ENCODE measurements around the gene PDP2. TPM values are rescaled to one million over a fixed set of nuclear protein-coding genes. Genes with fewer than 3 reads are reported as not detected.

PDP2 gene
- total RNA-seq, 1 experiment from 2014 or later: 27.2 TPM

GRCh38 chr16:66834746-66835145, 45.6 kb upstream of the PDP2 start:
- no peaks in the 10 kb centered on the region for H3K4me1 Mint-ChIP-seq (ENCODE audit: low read depth, unreplicated experiment)
- H3K36me3 Mint-ChIP-seq (ENCODE audit: insufficient read depth, unreplicated experiment): peaks cover 10% of the 10 kb centered on the region
- no peak overlapping the region for H3K4me3 Mint-ChIP-seq (ENCODE audit: low read depth, unreplicated experiment)
- no peak overlapping the region for H3K27ac Mint-ChIP-seq (ENCODE audit: unreplicated experiment)
- CTCF ChIA-PET: interaction anchor here (1.0 to 1.3 kb wide), 2 partner anchors 8 to 33 kb away, joined by 3 to 10 read pairs; no protein-coding TSS in a partner anchor
- TF ChIP-seq CTCF (IDR thresholded peaks at IDR 0.05; ENCODE audit: unreplicated experiment): no peak
- no peaks in the 10 kb centered on the region for H3K9me3 Mint-ChIP-seq (ENCODE audit: low read depth, unreplicated experiment)
- intact Hi-C loops (cut with micrococcal nuclease; ENCODE audit: unreplicated experiment): no loop called here
- BruUV-seq (replicated peaks): no TSS peak
- peaks cover 49% of the 10 kb centered on the region for H3K27me3 Mint-ChIP-seq (ENCODE audit: unreplicated experiment)
- DNase-seq: no peak

- H3K4me1 Mint-ChIP-seq (ENCODE audit: low read depth, unreplicated experiment): peaks cover 8% of the 10 kb centered on the region
- no peak for DNase-seq
- CTCF ChIA-PET: no interaction called here
- H3K9me3 Mint-ChIP-seq (ENCODE audit: low read depth, unreplicated experiment): no peaks in the 10 kb centered on the region
- H3K36me3 Mint-ChIP-seq (ENCODE audit: insufficient read depth, unreplicated experiment): no peaks in the 10 kb centered on the region
- intact Hi-C loops (cut with micrococcal nuclease; ENCODE audit: unreplicated experiment): no loop called here
- TF ChIP-seq CTCF (IDR thresholded peaks at IDR 0.05; ENCODE audit: unreplicated experiment): no peak
- peaks cover 76% of the 10 kb centered on the region for H3K27me3 Mint-ChIP-seq (ENCODE audit: unreplicated experiment)
- H3K27ac Mint-ChIP-seq (ENCODE audit: unreplicated experiment): no peak overlapping the region
- no TSS peak for BruUV-seq (replicated peaks)
- no peak overlapping the region for H3K4me3 Mint-ChIP-seq (ENCODE audit: low read depth, unreplicated experiment)
Measured at GRCh38 chr16:66840883-66841282, 39.4 kb upstream of the PDP2 start.

- H3K27ac Mint-ChIP-seq (ENCODE audit: unreplicated experiment): no peak overlapping the region
- CTCF ChIA-PET: no interaction called here
- H3K27me3 Mint-ChIP-seq (ENCODE audit: unreplicated experiment): peaks cover 81% of the 10 kb centered on the region
- H3K9me3 Mint-ChIP-seq (ENCODE audit: low read depth, unreplicated experiment): no peaks in the 10 kb centered on the region
- no TSS peak for BruUV-seq (replicated peaks)
- TF ChIP-seq CTCF (IDR thresholded peaks at IDR 0.05; ENCODE audit: unreplicated experiment): no peak
- intact Hi-C loops (cut with micrococcal nuclease; ENCODE audit: unreplicated experiment): no loop called here
- no peak for DNase-seq
- H3K4me1 Mint-ChIP-seq (ENCODE audit: low read depth, unreplicated experiment): peaks cover 8% of the 10 kb centered on the region
- H3K36me3 Mint-ChIP-seq (ENCODE audit: insufficient read depth, unreplicated experiment): no peaks in the 10 kb centered on the region
- H3K4me3 Mint-ChIP-seq (ENCODE audit: low read depth, unreplicated experiment): no peak overlapping the region
Measured at GRCh38 chr16:66841366-66841765, 38.9 kb upstream of the PDP2 start.

DNA sequence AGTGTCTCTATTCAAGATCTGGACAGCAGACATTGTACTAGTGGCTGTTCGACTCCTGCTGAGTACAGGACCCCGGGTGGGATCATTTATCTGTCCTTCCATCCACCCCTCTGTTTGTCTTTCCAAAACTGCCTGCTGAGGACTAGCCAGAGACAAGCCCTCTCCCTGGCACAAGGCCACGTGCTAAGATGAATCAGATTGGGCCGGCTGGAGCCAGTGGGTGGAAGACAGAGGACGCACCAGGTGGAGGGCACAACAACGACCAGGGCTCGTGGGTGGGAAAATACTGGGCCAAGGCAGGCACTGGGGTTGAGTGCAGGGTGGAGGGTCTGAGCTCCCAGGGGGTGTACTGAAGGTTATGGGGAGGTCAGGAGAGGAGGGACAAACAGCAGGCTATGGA, 37.5 kb upstream of the PDP2 start:
- Mint-ChIP-seq H3K36me3 (ENCODE audit: insufficient read depth, unreplicated experiment) (no peaks in the 10 kb centered on the region), H3K27ac (ENCODE audit: unreplicated experiment) (no peak overlapping the region), H3K27me3 (ENCODE audit: unreplicated experiment) (peaks cover 90% of the 10 kb centered on the region), H3K9me3 (ENCODE audit: low read depth, unreplicated experiment) (no peaks in the 10 kb centered on the region), H3K4me1 (ENCODE audit: low read depth, unreplicated experiment) (peaks cover 8% of the 10 kb centered on the region), H3K4me3 (ENCODE audit: low read depth, unreplicated experiment) (no peak overlapping the region)
- no peak for TF ChIP-seq CTCF (IDR thresholded peaks at IDR 0.05; ENCODE audit: unreplicated experiment)
- no peak for DNase-seq
- CTCF ChIA-PET: interaction anchor here (0.9 to 1.0 kb wide), 2 partner anchors 8 to 25 kb away, joined by 3 read pairs; no protein-coding TSS in a partner anchor
- no TSS peak for BruUV-seq (replicated peaks)
- intact Hi-C loops (cut with micrococcal nuclease; ENCODE audit: unreplicated experiment): no loop called here

All from Calu3 (cell line).